Fibroblast of lung (primary cell): ENCODE data around the gene INPP5A. TPM values are rescaled to one million over a fixed set of nuclear protein-coding genes. Genes with fewer than 3 reads are reported as not detected.
A peak's percentile ranks its signal among the peaks of the same experiment; 100 is the strongest.

Source experiments
- DNase-seq, 2 donors: peaks; one replicate each; pipeline versions ENCODE4 v3.0.0 to v3.0.0-alpha.2; 2010; ENCODE audit warnings: low read depth in 2 of 2
- H2AFZ ChIP-seq: 2 replicates; pipeline ENCODE4 v1.5.1; 2012; ENCODE audit warnings: low read length, control low read depth, inconsistent platforms
- H3K27ac ChIP-seq: 2 replicates; pipeline ENCODE4 v1.5.1; 2011; ENCODE audit warnings: low read length, control low read depth; ENCODE audit not compliant: insufficient read depth
- H3K27me3 ChIP-seq: 2 replicates; pipeline ENCODE4 v1.5.1; 2011; ENCODE audit warnings: mild to moderate bottlenecking, low read length; ENCODE audit not compliant: control insufficient read depth, insufficient read depth
- H3K36me3 ChIP-seq: 2 replicates; pipeline ENCODE4 v1.5.1; 2011; ENCODE audit warnings: low read length; ENCODE audit not compliant: control insufficient read depth, insufficient read depth
- H3K4me1 ChIP-seq: 2 replicates; pipeline ENCODE4 v1.5.1; 2011; ENCODE audit warnings: low read length; ENCODE audit not compliant: control insufficient read depth, insufficient read depth; ENCODE audit errors: extremely low read depth
- H3K4me2 ChIP-seq: 2 replicates; pipeline ENCODE4 v1.5.1; 2011; ENCODE audit warnings: low read length, control low read depth; ENCODE audit not compliant: insufficient read depth; ENCODE audit errors: extremely low read depth
- H3K4me3 ChIP-seq, 4 experiments: fragments of 200-600 bp in 1 of 4; sonication (generic) in 1 of 4; replicated peaks in 1 of 4; 2 replicates each; pipeline ENCODE4 v1.5.1; 2011 to 2016; ENCODE audit warnings: low read length in 4 of 4, low read depth in 3 of 4, mild to moderate bottlenecking in 3 of 4, control low read depth in 2 of 4, inconsistent platforms in 1 of 4, mixed read lengths in 1 of 4; ENCODE audit not compliant: insufficient read depth in 1 of 4; ENCODE audit errors: control extremely low read depth in 1 of 4
- H3K79me2 ChIP-seq: 2 replicates; pipeline ENCODE4 v1.5.1; 2012; ENCODE audit warnings: mild to moderate bottlenecking, low read length, inconsistent platforms; ENCODE audit not compliant: control insufficient read depth, insufficient read depth
- H3K9ac ChIP-seq: 2 replicates; pipeline ENCODE4 v1.5.1; 2011; ENCODE audit warnings: mild to moderate bottlenecking, low read length, control low read depth; ENCODE audit not compliant: insufficient read depth
- H3K9me3 ChIP-seq: 2 replicates; pipeline ENCODE4 v1.5.1; 2012; ENCODE audit warnings: low read depth, low read length; ENCODE audit not compliant: control insufficient read depth, insufficient read depth
- H4K20me1 ChIP-seq: 2 replicates; pipeline ENCODE4 v1.5.1; 2011; ENCODE audit warnings: low read length; ENCODE audit not compliant: control insufficient read depth, insufficient read depth; ENCODE audit errors: extremely low read depth
- CTCF ChIP-seq, 2 donors: IDR thresholded peaks in 1 of 2; conservative IDR thresholded peaks in 1 of 2; 1 replicate in 1 of 2; 2 replicates in 1 of 2; pipeline ENCODE4 v1.5.1; 2011 to 2012; ENCODE audit warnings: low read length in 2 of 2, control low read depth in 1 of 2, inconsistent platforms in 1 of 2, low read depth in 1 of 2, mild to moderate bottlenecking in 1 of 2
- EZH2 ChIP-seq: IDR thresholded peaks from 2 replicates; pipeline ENCODE4 v1.5.1; 2012; ENCODE audit warnings: low read length, control low read depth, mild to moderate bottlenecking; ENCODE audit errors: missing control alignments
- polyA plus RNA-seq, 2 donors: library from polyadenylated mRNA; depleted of rRNA in 1 of 2; stranded (reverse) in 1 of 2; unstranded in 1 of 2; fragments of >200 nt; gene quantifications; 2 replicates each; pipeline ENCODE4 v1.2.1, GENCODE V29; 2011 to 2012; ENCODE audit warnings: missing spikeins in 1 of 2
- total RNA-seq: library from RNA; depleted of rRNA; stranded (reverse); fragments of >200 nt; gene quantifications from 2 replicates; pipeline ENCODE4 v1.2.1, GENCODE V29; 2014

INPP5A gene
- total and polyA plus RNA-seq, 2 donors (not counting 1 experiment from before 2014, with no cell fraction given) = 24.6 to 39.9 TPM

- Histone ChIP-seq H4K20me1 (no peaks in the 10 kb centered on the region), H3K27ac (peak overlapping the region; percentile 12), H2AFZ (no peak overlapping the region), H3K4me3 (no peak overlapping the region), H3K27me3 (no peaks in the 10 kb centered on the region), H3K9me3 (no peaks in the 10 kb centered on the region), H3K4me2 (no peak overlapping the region), H3K9ac (no peak overlapping the region), H3K36me3 (no peaks in the 10 kb centered on the region), H3K79me2 (peaks cover 2% of the 10 kb centered on the region), H3K4me1 (peaks cover 26% of the 10 kb centered on the region)
- peak in 1 of 2 donors; percentile 84 for DNase-seq
- TF ChIP-seq EZH2 (no peak), CTCF (conservative IDR thresholded peaks at IDR 0.05 in 1 of 2, IDR thresholded peaks at IDR 0.05 in 1 of 2; ENCODE audit: low read depth in 1 of 2, low read length in 2 of 2) (no peak)
Observed at GRCh38 chr10:132632851-132633684, 95.5 kb downstream of the INPP5A start.

GRCh38 chr10:132634241-132634946 lies 96.8 kb downstream of the INPP5A start:
- H2AFZ ChIP-seq = no peak overlapping the region
- no peak overlapping the region for H3K27ac ChIP-seq
- DNase-seq = no peak
- peaks cover 17% of the 10 kb centered on the region for H3K4me1 ChIP-seq
- no peak for TF ChIP-seq CTCF (conservative IDR thresholded peaks at IDR 0.05 in 1 of 2, IDR thresholded peaks at IDR 0.05 in 1 of 2; ENCODE audit: low read depth in 1 of 2, low read length in 2 of 2)
- no peak for TF ChIP-seq EZH2
- H3K27me3 ChIP-seq = no peaks in the 10 kb centered on the region
- H4K20me1 ChIP-seq = no peaks in the 10 kb centered on the region
- H3K9ac ChIP-seq = no peak overlapping the region
- no peak overlapping the region for H3K4me3 ChIP-seq
- H3K4me2 ChIP-seq = no peak overlapping the region
- no peaks in the 10 kb centered on the region for H3K36me3 ChIP-seq
- H3K79me2 ChIP-seq = peaks cover 2% of the 10 kb centered on the region
- H3K9me3 ChIP-seq = no peaks in the 10 kb centered on the region

- TF ChIP-seq EZH2 = no peak
- no peak for TF ChIP-seq CTCF (conservative IDR thresholded peaks at IDR 0.05 in 1 of 2, IDR thresholded peaks at IDR 0.05 in 1 of 2; ENCODE audit: low read depth in 1 of 2, low read length in 2 of 2)
- Histone ChIP-seq H3K27ac (no peak overlapping the region), H3K4me1 (peaks cover 17% of the 10 kb centered on the region), H3K9me3 (no peaks in the 10 kb centered on the region), H2AFZ (no peak overlapping the region), H3K9ac (no peak overlapping the region), H3K4me2 (no peak overlapping the region), H3K4me3 (no peak overlapping the region), H3K27me3 (no peaks in the 10 kb centered on the region), H3K79me2 (peaks cover 2% of the 10 kb centered on the region), H3K36me3 (no peaks in the 10 kb centered on the region), H4K20me1 (no peaks in the 10 kb centered on the region)
- no peak for DNase-seq
Observed at GRCh38 chr10:132634947-132635271, 97.3 kb downstream of the INPP5A start.
